Head of caudate nucleus (tissue), 42 donors: ENCODE measurements around the gene ATRX.
A peak's percentile ranks its signal among the peaks of the same experiment; 100 is the strongest.
"Not testable (repeated sequence)": the region's sequence is repeated elsewhere in the genome, so short reads cannot be mapped to it uniquely, and the experiment has no call there.

Source experiments
- DNase-seq, 42 donors: peaks; one replicate each; pipeline versions ENCODE4 v3.0.0 to v3.0.0-alpha.2; 2020 to 2021; ENCODE audit warnings: mixed read lengths in 7 of 42
- intact Hi-C: fragments of 100-400 bp; cut with DNase I; formaldehyde crosslinking; loops from one replicate; pipeline ENCODE4 v1.15.0; 2022

The ATRX gene

GRCh38 chrX:77635373-77635772 lies 150.6 kb downstream of the ATRX start:
- DNase-seq, result no peak
- intact Hi-C loops, result no loop called here

- DNase-seq, result no peak
- intact Hi-C loops, result no loop called here
Observed at GRCh38 chrX:77628294-77629025, 157.6 kb downstream of the ATRX start.

GRCh38 chrX:77622672-77623071 lies 163.3 kb downstream of the ATRX start:
- intact Hi-C loops, result no loop called here
- no peak for DNase-seq

- no peak for DNase-seq
- intact Hi-C loops, result no loop called here
Observed at GRCh38 chrX:77622233-77622632, 163.8 kb downstream of the ATRX start.

GRCh38 chrX:77621453-77621852 lies 164.6 kb downstream of the ATRX start:
- intact Hi-C loops, DNase-seq: not testable (repeated sequence)

GRCh38 chrX:77617206-77617605 lies 168.8 kb downstream of the ATRX start:
- DNase-seq, result no peak
- intact Hi-C loops, result no loop called here

GRCh38 chrX:77603635-77604336 lies 182.2 kb downstream of the ATRX start:
- intact Hi-C loops, result no loop called here
- no peak for DNase-seq

- intact Hi-C loops, result no loop called here
- DNase-seq, result no peak
Observed at GRCh38 chrX:77597511-77597910, 188.5 kb downstream of the ATRX start.

GRCh38 chrX:77597090-77597489 lies 188.9 kb downstream of the ATRX start:
- intact Hi-C loops, result no loop called here
- DNase-seq, result no peak

- intact Hi-C loops, result no loop called here
- no peak for DNase-seq
Observed at GRCh38 chrX:77595848-77596247, 190.2 kb downstream of the ATRX start.

- intact Hi-C loops, result no loop called here
- DNase-seq, result no peak
Observed at GRCh38 chrX:77572322-77572721, 213.7 kb downstream of the ATRX start.

GRCh38 chrX:77565278-77565677 lies 220.7 kb downstream of the ATRX start:
- no peak for DNase-seq
- intact Hi-C loops, result no loop called here

GRCh38 chrX:77564823-77565222 lies 221.2 kb downstream of the ATRX start:
- no peak for DNase-seq
- intact Hi-C loops, result no loop called here

GRCh38 chrX:77561372-77561771 lies 224.6 kb downstream of the ATRX start:
- no peak for DNase-seq
- intact Hi-C loops, result no loop called here

- DNase-seq, result no peak
- intact Hi-C loops, result no loop called here
Observed at GRCh38 chrX:77556276-77556675, 229.7 kb downstream of the ATRX start.

- intact Hi-C loops, result no loop called here
- DNase-seq, result no peak
Observed at GRCh38 chrX:77548751-77549150, 237.3 kb downstream of the ATRX start.

- intact Hi-C loops, DNase-seq: not testable (repeated sequence)
Observed at GRCh38 chrX:77539778-77540177, 246.2 kb downstream of the ATRX start.

GRCh38 chrX:77531261-77531660 lies 254.8 kb downstream of the ATRX start:
- intact Hi-C loops, DNase-seq: not testable (repeated sequence)

GRCh38 chrX:77528034-77528433 lies 258.0 kb downstream of the ATRX start:
- intact Hi-C loops, result loop anchor here (10.0 kb wide), 1 partner anchor 377 kb away; no protein-coding TSS in a partner anchor
- no peak for DNase-seq

GRCh38 chrX:77527233-77528001 lies 258.6 kb downstream of the ATRX start:
- peak in 36 of 42 donors; percentile 4 to 59 (median 29) for DNase-seq
- intact Hi-C loops, result loop anchor here (10.0 kb wide), 1 partner anchor 377 kb away; no protein-coding TSS in a partner anchor
